Measurements from ENCODE around the gene AGAP5. TPM values are rescaled to one million over a fixed set of nuclear protein-coding genes. Genes with fewer than 3 reads are reported as not detected.
"Not testable (repeated sequence)": the region's sequence is repeated elsewhere in the genome, so short reads cannot be mapped to it uniquely, and the experiment has no call there.

The AGAP5 gene
- total and polyA plus RNA-seq, 11 donors = 1.2 to 6.2 (median 3.3) TPM

- peak overlapping the region in 10 of 12 donors; percentile 65 to 95 (median 87) for H3K4me3 ChIP-seq
- TF ChIP-seq CTCF (IDR thresholded peaks at IDR 0.05) (no peak), POLR2A (IDR thresholded peaks at IDR 0.05) (no peak)
- 90 to 92% (median 91%) methylated on average over 40 to 42 of the region's 42 CpGs for WGBS, 4 donors
- peak overlapping the region in 4 of 12 donors; percentile 84 to 94 (median 91) for H3K27ac ChIP-seq
- no peaks in the 10 kb centered on the region for H3K27me3 ChIP-seq
- H3K9me3 ChIP-seq = no peaks in the 10 kb centered on the region
- no peak for DNase-seq
- ATAC-seq = peak in 1 of 4 donors; percentile 6
- H3K4me1 ChIP-seq = peaks cover 5 to 48% (median 28%) of the 10 kb centered on the region in 12 donors
- peaks cover 0 to 58% (median 46%) of the 10 kb centered on the region in 9 donors for H3K36me3 ChIP-seq
- intact Hi-C loops (cut with DNase I) = loop anchor here in 3 of 10 donors (5.0 to 10.0 kb wide), 2 partner anchors 77 to 79 kb away; partner anchors contain the start of gene SYNPO2L (in 1 of the 3)
These were observed 33.9 kb upstream of the AGAP5 start for GRCh38 chr10:73731588-73732375.

- H3K4me3 ChIP-seq = peak overlapping the region; percentile 31 to 95 (median 85)
- ATAC-seq = peak; percentile 88 to 95 (median 92)
- no peaks in the 10 kb centered on the region for H3K27me3 ChIP-seq
- intact Hi-C loops (cut with DNase I) = loop anchor here in 3 of 10 donors (5.0 to 10.0 kb wide), 2 partner anchors 76 to 78 kb away; partner anchors contain the start of gene SYNPO2L (in 1 of the 3)
- peaks cover 0 to 62% (median 49%) of the 10 kb centered on the region in 9 donors for H3K36me3 ChIP-seq
- WGBS, 4 donors = 0 to 1% (median 0%) methylated on average over 55 to 58 of the region's 58 CpGs
- H3K9me3 ChIP-seq = no peaks in the 10 kb centered on the region
- DNase-seq = peak; percentile 87 to 94 (median 89)
- H3K27ac ChIP-seq = peak overlapping the region; percentile 84 to 97 (median 90)
- peaks cover 5 to 48% (median 27%) of the 10 kb centered on the region in 12 donors for H3K4me1 ChIP-seq
- TF ChIP-seq CTCF (IDR thresholded peaks at IDR 0.05) (no peak), POLR2A (IDR thresholded peaks at IDR 0.05) (peak in 1 of 2 donors; percentile 45)
These were observed 32.4 kb upstream of the AGAP5 start for GRCh38 chr10:73730153-73730906.

- not testable (repeated sequence) for ATAC-seq, H3K27me3 ChIP-seq, H3K9me3 ChIP-seq, DNase-seq
- peak overlapping the region; percentile 84 to 97 (median 90) for H3K27ac ChIP-seq
- 0 to 1% (median 0%) methylated on average over 9 of the region's 9 CpGs for WGBS, 4 donors
- H3K4me3 ChIP-seq = peak overlapping the region; percentile 31 to 95 (median 85)
- peaks cover 3 to 43% (median 25%) of the 10 kb centered on the region in 12 donors for H3K4me1 ChIP-seq
- intact Hi-C loops (cut with DNase I) = loop anchor here in 3 of 10 donors (5.0 to 10.0 kb wide), 2 partner anchors 75 to 77 kb away; partner anchors contain the start of gene SYNPO2L (in 1 of the 3)
- H3K36me3 ChIP-seq = peaks cover 0 to 63% (median 50%) of the 10 kb centered on the region in 9 donors
These were observed 31.9 kb upstream of the AGAP5 start for GRCh38 chr10:73729781-73730152.

DNA sequence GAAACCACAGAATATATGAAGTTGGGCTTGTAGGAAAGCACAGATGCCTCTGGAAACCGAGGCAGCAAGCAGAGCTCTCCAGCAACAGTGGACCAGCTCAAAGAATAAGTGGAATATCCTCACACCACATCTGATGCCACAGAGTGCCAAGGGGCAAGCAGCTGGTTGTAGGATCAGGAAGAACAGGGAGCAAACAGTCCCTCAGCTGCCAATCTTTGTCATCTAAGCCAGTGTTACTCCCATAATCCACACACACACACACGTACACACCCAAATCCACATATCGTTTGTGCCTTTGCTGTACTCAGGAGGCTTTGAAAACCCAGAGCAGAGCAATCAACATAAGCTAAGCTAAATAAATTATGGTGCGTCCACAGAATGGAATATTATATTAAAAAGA, 25.6 kb upstream of the AGAP5 start:
- H3K27me3 ChIP-seq = no peaks in the 10 kb centered on the region
- ATAC-seq (no peak), DNase-seq (no peak)
- 65 to 89% (median 82%) methylated on average over 4 of the region's 4 CpGs for WGBS, 4 donors
- peaks cover 0 to 11% (median 0%) of the 10 kb centered on the region in 12 donors for H3K4me1 ChIP-seq
- peaks cover 0 to 99% (median 95%) of the 10 kb centered on the region in 9 donors for H3K36me3 ChIP-seq
- TF ChIP-seq POLR2A (IDR thresholded peaks at IDR 0.05) (no peak), CTCF (IDR thresholded peaks at IDR 0.05) (no peak)
- intact Hi-C loops (cut with DNase I) = no loop called here
- no peak overlapping the region for H3K4me3 ChIP-seq
- no peaks in the 10 kb centered on the region for H3K9me3 ChIP-seq
- H3K27ac ChIP-seq = no peak overlapping the region

DNA sequence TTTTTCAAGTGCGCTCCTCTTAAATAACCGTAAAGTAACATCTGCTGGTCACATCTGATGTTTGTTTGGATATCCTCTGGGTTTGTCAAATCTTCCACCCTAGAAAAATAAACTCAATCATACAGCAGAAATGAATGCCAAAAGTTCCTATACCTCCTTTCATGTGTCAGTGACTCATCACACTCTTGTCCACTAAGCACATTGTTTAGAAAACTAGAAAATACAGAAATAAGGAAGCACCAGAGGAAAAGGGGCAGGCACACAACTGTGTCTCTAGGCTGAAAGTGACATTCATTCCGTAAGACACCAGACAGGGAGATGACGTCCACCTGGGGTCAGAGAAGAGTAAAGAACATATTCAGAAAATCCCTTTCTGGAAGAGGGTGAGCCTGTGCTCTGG, 22.7 kb upstream of the AGAP5 start:
- H3K4me1 ChIP-seq = peaks cover 0 to 35% (median 2%) of the 10 kb centered on the region in 12 donors
- H3K27me3 ChIP-seq; H3K9me3 ChIP-seq; ATAC-seq; intact Hi-C loops (cut with DNase I); DNase-seq; H3K4me3 ChIP-seq: not testable (repeated sequence)
- H3K36me3 ChIP-seq = peaks cover 0 to 99% (median 95%) of the 10 kb centered on the region in 9 donors
- WGBS, 4 donors = 82 to 90% (median 87%) methylated on average over 4 of the region's 4 CpGs
- peak overlapping the region in 1 of 12 donors; percentile 74 for H3K27ac ChIP-seq

Measured in heart left ventricle (tissue), 16 donors.